Kidney (tissue), 14 donors: ENCODE results near the gene CAMK2A. TPM values are rescaled to one million over a fixed set of nuclear protein-coding genes. Genes with fewer than 3 reads are reported as not detected.
A peak's percentile ranks its signal among the peaks of the same experiment; 100 is the strongest.
"Not testable (repeated sequence)": the region's sequence is repeated elsewhere in the genome, so short reads cannot be mapped to it uniquely, and the experiment has no call there.

Experiments used
- DNase-seq, 5 donors: peaks; one replicate each; pipeline ENCODE4 v3.0.0-alpha.2; 2013 to 2020
- FAIRE-seq: peaks from 2 replicates; lab custom pipeline; 2012; peaks lifted over from hg19 to GRCh38; lab: Jason Lieb, UNC
- H3K27ac ChIP-seq, 2 donors: one replicate each; pipeline ENCODE4 v1.7.0; 2013; ENCODE audit warnings: low read depth in 2 of 2, low read length in 2 of 2, inconsistent platforms in 1 of 2
- H3K27me3 ChIP-seq: one replicate; pipeline ENCODE4 v1.7.1; 2013; ENCODE audit warnings: low read length, inconsistent platforms; ENCODE audit not compliant: control insufficient read depth, insufficient read depth
- H3K36me3 ChIP-seq, 3 donors: one replicate each; pipeline versions ENCODE4 v1.7.0 to v1.7.1; 2013; ENCODE audit warnings: low read length in 3 of 3, control low read depth in 1 of 3, inconsistent platforms in 1 of 3; ENCODE audit not compliant: insufficient read depth in 3 of 3, control insufficient read depth in 2 of 3
- H3K4me1 ChIP-seq, 3 donors: one replicate each; pipeline versions ENCODE4 v1.7.0 to v1.7.1; 2013; ENCODE audit warnings: low read length in 3 of 3, inconsistent platforms in 1 of 3, low read depth in 1 of 3; ENCODE audit not compliant: control insufficient read depth in 2 of 3, insufficient read depth in 2 of 3
- H3K4me3 ChIP-seq, 3 donors: one replicate each; pipeline versions ENCODE4 v1.7.0 to v1.8.1; 2013; ENCODE audit warnings: low read length in 3 of 3, control low read depth in 1 of 3, inconsistent platforms in 1 of 3
- H3K9ac ChIP-seq, 3 donors: one replicate each; pipeline versions ENCODE4 v1.7.0 to v1.7.1; 2013; ENCODE audit warnings: low read length in 3 of 3, control low read depth in 1 of 3, inconsistent platforms in 1 of 3
- H3K9me3 ChIP-seq, 3 donors: one replicate each; pipeline versions ENCODE4 v1.7.0 to v1.7.1; 2013; ENCODE audit warnings: low read length in 3 of 3, control low read depth in 1 of 3, inconsistent platforms in 1 of 3; ENCODE audit not compliant: control insufficient read depth in 2 of 3, insufficient read depth in 1 of 3
- CTCF ChIP-seq: IDR thresholded peaks from 3 replicates; pipeline ENCODE4 v1.5.1; 2012; ENCODE audit warnings: mild to moderate bottlenecking, moderate library complexity, borderline replicate concordance; ENCODE audit not compliant: insufficient read depth; ENCODE audit errors: extremely low read depth
- intact Hi-C: fragments of 100-400 bp; cut with DNase I; formaldehyde crosslinking; loops from one replicate; pipeline ENCODE4 v1.11.1; 2022
- polyA plus RNA-seq: library from polyadenylated mRNA; stranded (reverse); fragments of 350-450 nt; fragmentation: Illumina TruSeq; extraction: RNeasy Lipid Tissue Mini Kit (QIAGEN cat#74804); gene quantifications from one replicate; pipeline ENCODE4 v1.2.3, GENCODE V29; 2014; ENCODE audit warnings: low read depth, low replicate concordance; ENCODE audit not compliant: insufficient read depth
- total RNA-seq: library from RNA; stranded (reverse); fragmentation: NEBNext Ultra II Directional; extraction: Animal tissue kit (Norgen Biotek cat#: 25700); gene quantifications from one replicate; pipeline ENCODE4 v1.2.1, GENCODE V29; 2021
- donor health status: control.
- donor health status: control.
- donor health status: control.
- donor health status: control.
- donor health status: control.
- donor health status: DM: yes; HTN: yes; CAD: no.
- donor health status: Normal renal cell carcinoma (clear cell type).

The CAMK2A gene
- total and polyA plus RNA-seq, 2 donors from 2014 or later = 0.28 to 0.90 TPM

- Histone ChIP-seq H3K4me3 (no peak overlapping the region), H3K27ac (no peak overlapping the region), H3K4me1 (peaks cover 0 to 3% (median 0%) of the 10 kb centered on the region in 3 donors), H3K27me3 (no peaks in the 10 kb centered on the region), H3K36me3 (no peaks in the 10 kb centered on the region), H3K9ac (no peak overlapping the region), H3K9me3 (no peaks in the 10 kb centered on the region)
- intact Hi-C loops = no loop called here
- no peak for TF ChIP-seq CTCF
- no peak for FAIRE-seq
- no peak for DNase-seq
Observed at GRCh38 chr5:150236313-150236712, 53.3 kb downstream of the CAMK2A start.

GRCh38 chr5:150235500-150235854 lies 54.1 kb downstream of the CAMK2A start:
- FAIRE-seq = no peak
- Histone ChIP-seq H3K4me1 (peaks cover 0 to 3% (median 0%) of the 10 kb centered on the region in 3 donors), H3K27ac (no peak overlapping the region), H3K36me3 (no peaks in the 10 kb centered on the region), H3K27me3 (no peaks in the 10 kb centered on the region), H3K4me3 (peak overlapping the region in 1 of 3 donors; percentile 11), H3K9ac (no peak overlapping the region), H3K9me3 (no peaks in the 10 kb centered on the region)
- DNase-seq = peak in 3 of 5 donors; percentile 70 to 83 (median 83)
- intact Hi-C loops = no loop called here
- no peak for TF ChIP-seq CTCF

GRCh38 chr5:150234576-150235499 lies 54.7 kb downstream of the CAMK2A start:
- Histone ChIP-seq H3K4me3 (peak overlapping the region in 1 of 3 donors; percentile 11), H3K4me1 (peaks cover 0 to 3% (median 0%) of the 10 kb centered on the region in 3 donors), H3K36me3 (no peaks in the 10 kb centered on the region), H3K9me3 (no peaks in the 10 kb centered on the region), H3K27me3 (no peaks in the 10 kb centered on the region), H3K27ac (no peak overlapping the region), H3K9ac (no peak overlapping the region)
- no peak for TF ChIP-seq CTCF
- no peak for FAIRE-seq
- intact Hi-C loops = no loop called here
- no peak for DNase-seq

GRCh38 chr5:150233706-150234105 lies 55.9 kb downstream of the CAMK2A start:
- FAIRE-seq, intact Hi-C loops, DNase-seq: not testable (repeated sequence)

More at GRCh38 chr5:150233706-150234105, 55.9 kb downstream of the CAMK2A start:
- H3K9me3 ChIP-seq, H3K27me3 ChIP-seq, H3K4me3 ChIP-seq, H3K9ac ChIP-seq, H3K27ac ChIP-seq, H3K36me3 ChIP-seq, H3K4me1 ChIP-seq: not testable (repeated sequence)
